T-helper 2 cell treated with Interferon-gamma antibody and Interleukin-4, amounts not matched to agents 100 ng/mL and 5 ng/mL, for 36 hours (primary cell): ENCODE data around the gene ELP5. TPM values are rescaled to one million over a fixed set of nuclear protein-coding genes. Genes with fewer than 3 reads are reported as not detected.

Experiments used
- intact Hi-C: fragments of 100-400 bp; cut with micrococcal nuclease; formaldehyde crosslinking; loops from one replicate; pipeline ENCODE4 v1.15.1; 2023
- total RNA-seq: library from RNA; stranded (reverse); gene quantifications from 2 replicates; pipeline ENCODE4 v1.2.3, GENCODE V29; 2022

Gene ELP5
- total RNA-seq, 1 donor from 2014 or later: 57.8 TPM

DNA sequence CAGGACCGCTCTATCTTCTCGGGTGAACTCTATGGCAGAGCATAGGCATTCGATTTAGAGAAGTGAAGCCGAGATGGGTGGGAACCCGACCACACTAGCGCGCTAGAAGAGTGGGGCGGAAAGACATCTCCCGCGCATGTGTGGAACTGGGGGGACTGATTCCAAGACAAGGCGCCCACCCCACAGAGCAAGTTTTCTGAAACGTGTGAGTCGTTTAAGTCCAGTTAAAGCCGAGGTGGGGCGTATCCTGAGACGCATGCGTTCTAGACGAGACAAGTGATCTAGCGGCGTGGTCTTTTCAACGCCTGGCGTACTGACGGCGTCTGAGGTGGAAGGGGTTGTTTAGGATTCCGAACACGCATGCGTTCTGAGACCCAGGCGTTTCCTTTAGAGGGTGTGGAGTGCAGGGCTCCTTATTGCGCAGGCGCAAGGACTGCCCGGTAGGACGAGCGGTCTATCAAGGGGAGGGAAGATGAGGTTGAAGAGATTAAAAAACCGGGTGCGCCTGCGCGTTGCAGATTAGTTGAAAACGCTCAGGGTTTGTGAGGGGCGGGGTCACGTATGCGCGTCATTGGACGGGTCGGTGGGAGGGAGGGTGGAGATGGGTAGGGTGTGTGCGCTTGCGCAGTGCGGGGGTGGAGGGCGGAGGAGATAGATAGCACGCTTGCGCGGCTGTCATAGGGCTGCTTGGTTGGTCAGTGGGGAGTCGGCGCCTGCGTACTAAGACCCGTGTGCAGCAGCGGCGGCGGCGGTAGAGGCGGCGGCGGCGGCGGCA, 55.1 kb downstream of the ELP5 start, which contains the start of gene EIF5A:
Gene EIF5A (plus strand): TSS at position 718 of the 775 bp plus-strand sequence. CDS start 2,008 bp downstream, outside the sequence.
- intact Hi-C loops: loop anchor here (1.0 to 5.0 kb wide), 10 partner anchors 26 to 580 kb away; partner anchors contain the start of genes ELP5, KCTD11, PHF23 and POLR2A

DNA sequence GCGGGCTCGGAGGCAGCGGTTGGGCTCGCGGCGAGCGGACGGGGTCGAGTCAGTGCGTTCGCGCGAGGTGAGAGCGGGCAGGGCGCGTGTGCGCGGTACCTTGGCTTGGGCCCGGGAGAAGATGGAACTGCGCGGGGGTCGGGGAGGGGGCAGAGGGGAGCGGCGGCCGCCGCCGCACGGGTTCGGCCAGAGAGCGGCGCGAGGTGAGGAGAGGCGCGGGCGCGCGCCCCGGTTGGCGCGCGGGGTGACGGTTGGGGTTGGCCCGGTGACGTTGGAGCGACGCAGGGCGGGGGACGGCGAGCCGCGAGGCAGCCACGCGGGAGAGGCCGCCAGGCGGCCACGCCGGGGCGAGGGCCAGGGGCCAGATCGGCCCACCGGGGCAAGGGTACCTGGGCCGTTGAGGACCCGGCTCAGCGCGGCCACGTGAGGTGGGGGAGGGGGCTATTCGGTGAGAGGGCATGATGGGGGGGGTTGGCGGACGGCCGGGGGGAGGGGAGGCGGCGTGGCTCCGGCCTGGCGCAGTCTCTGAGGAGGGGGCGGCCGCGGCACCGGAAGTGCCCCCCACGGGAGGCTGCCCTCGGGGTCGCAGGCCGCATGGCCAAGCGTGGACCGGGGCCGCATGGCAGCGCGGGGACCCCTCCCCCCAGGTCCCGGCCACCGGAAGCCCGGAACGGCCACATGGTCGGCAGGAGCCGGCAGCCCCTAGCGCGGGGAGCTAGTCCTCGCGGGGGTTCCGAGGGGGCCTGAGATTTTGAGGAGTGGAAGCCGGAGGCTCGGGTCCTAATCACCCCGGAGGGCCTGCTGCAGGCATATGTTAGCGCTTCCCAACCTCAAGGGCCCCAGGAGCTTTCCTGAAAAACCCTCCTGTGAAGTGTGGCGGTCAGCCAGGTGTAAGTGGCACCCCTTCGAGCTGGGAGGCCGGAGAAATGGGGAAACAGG, 55.9 kb downstream of the ELP5 start:
- intact Hi-C loops: loop anchor here (1.0 to 5.0 kb wide), 10 partner anchors 27 to 579 kb away; partner anchors contain the start of genes ELP5, KCTD11, PHF23 and POLR2A

DNA sequence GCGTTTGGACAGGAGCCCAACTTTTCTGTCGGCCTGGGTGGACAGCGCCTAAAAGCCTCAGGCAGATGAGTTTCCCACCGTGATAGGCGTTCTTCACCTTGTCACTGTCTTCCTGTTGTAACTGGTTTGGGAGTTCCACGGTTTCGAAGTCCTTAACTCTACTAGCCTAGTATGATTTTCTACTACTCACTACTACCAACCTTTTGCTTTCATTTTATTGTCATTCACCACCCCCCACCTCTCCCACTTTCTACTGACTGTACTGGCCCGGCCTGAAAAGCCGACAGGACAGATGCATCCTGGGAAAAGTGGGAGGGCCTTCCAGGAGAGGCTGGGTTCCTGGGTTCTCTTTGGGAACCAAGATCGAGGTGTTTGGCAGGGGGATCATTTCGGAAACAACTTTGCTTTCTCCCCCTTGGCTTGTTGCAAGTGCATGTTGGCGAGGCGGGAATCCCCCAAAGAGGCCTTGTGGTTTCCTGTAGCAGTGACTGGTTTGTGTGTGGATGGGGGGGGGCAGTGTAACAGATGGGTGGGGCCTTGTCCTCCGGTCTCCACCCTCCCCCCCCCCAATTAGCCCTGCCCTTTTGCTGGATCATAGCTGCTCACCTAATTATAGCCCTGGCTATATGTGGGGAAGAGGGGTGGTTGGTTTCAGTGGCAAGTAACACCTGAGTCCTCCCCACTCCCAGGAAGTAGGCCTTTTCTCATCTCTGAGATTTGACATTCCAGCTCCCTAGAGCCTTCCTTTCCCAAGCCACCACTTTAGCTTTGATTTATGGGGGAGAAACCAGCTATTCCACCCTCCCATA, 56.8 kb downstream of the ELP5 start:
- intact Hi-C loops: loop anchor here (1.0 to 5.0 kb wide), 3 partner anchors 20 to 263 kb away; partner anchors contain the start of genes KCTD11 and NEURL4

Other genes starting within 250 kb of the ELP5 start
- gene RNASEK, start 239.6 kb upstream of the ELP5 start, total RNA-seq: 138 and 139 TPM in 2 replicates
- gene BCL6B, start 229.2 kb upstream of the ELP5 start, total RNA-seq: 0.36 and 0.39 TPM in 2 replicates
- 19.5 and 19.9 TPM in 2 replicates for gene SLC16A13, start 216.2 kb upstream of the ELP5 start, total RNA-seq
- 0.09 TPM in 2 replicates for gene SLC16A11, start 208.1 kb upstream of the ELP5 start, total RNA-seq
- gene CLEC10A, start 172.0 kb upstream of the ELP5 start, total RNA-seq: not detected in 2 replicates
- gene ASGR2, start 137.4 kb upstream of the ELP5 start, total RNA-seq: not detected in 2 replicates
- gene ASGR1, start 72.8 kb upstream of the ELP5 start, total RNA-seq: 0.91 and 1.8 TPM in 2 replicates
- gene DLG4, start 32.4 kb upstream of the ELP5 start, total RNA-seq: 9.1 and 9.6 TPM in 2 replicates
- 340 and 346 TPM in 2 replicates for gene ACADVL, start 32.3 kb upstream of the ELP5 start, total RNA-seq
- 46.4 and 51.1 TPM in 2 replicates for gene DVL2, start 17.7 kb upstream of the ELP5 start, total RNA-seq
- 53.4 and 55.1 TPM in 2 replicates for gene PHF23, start 12.8 kb upstream of the ELP5 start, total RNA-seq
- 223 and 242 TPM in 2 replicates for gene GABARAP, start 9.8 kb upstream of the ELP5 start, total RNA-seq
- gene CTDNEP1, start 481 bp upstream of the ELP5 start, total RNA-seq: 170 and 179 TPM in 2 replicates
- gene CLDN7, start 10.3 kb downstream of the ELP5 start, total RNA-seq: 0.32 and 0.39 TPM in 2 replicates
- 0.07 TPM in 1 of 2 replicates, not detected in the other for gene SLC2A4, start 29.5 kb downstream of the ELP5 start, total RNA-seq
- 1.3 and 1.4 TPM in 2 replicates for gene YBX2, start 42.4 kb downstream of the ELP5 start, total RNA-seq
- gene EIF5A, start 55.4 kb downstream of the ELP5 start, total RNA-seq: 709 TPM in 2 replicates
- 78.5 and 83.2 TPM in 2 replicates for gene GPS2, start 63.1 kb downstream of the ELP5 start, total RNA-seq
- 38.5 and 44.1 TPM in 2 replicates for gene NEURL4, start 77.1 kb downstream of the ELP5 start, total RNA-seq
- 580 and 590 TPM in 2 replicates for gene ACAP1, start 84.3 kb downstream of the ELP5 start, total RNA-seq
- 8.2 TPM in 2 replicates for gene KCTD11, start 99.9 kb downstream of the ELP5 start, total RNA-seq
- not detected in 2 replicates for gene TMEM95, start 102.9 kb downstream of the ELP5 start, total RNA-seq
- gene TNK1, start 128.9 kb downstream of the ELP5 start, total RNA-seq: 1.2 and 1.4 TPM in 2 replicates
- 141 and 147 TPM in 2 replicates for gene PLSCR3, start 142.3 kb downstream of the ELP5 start, total RNA-seq
- gene TMEM256, start 151.9 kb downstream of the ELP5 start, total RNA-seq: 54.3 and 56.3 TPM in 2 replicates
- 1.2 TPM in 2 replicates for gene NLGN2, start 155.6 kb downstream of the ELP5 start, total RNA-seq
- gene SPEM1, start 168.1 kb downstream of the ELP5 start, total RNA-seq: not detected in 2 replicates
- gene SPEM2, start 173.4 kb downstream of the ELP5 start, total RNA-seq: not detected in 2 replicates
- not detected in 2 replicates for gene SPEM3, start 176.6 kb downstream of the ELP5 start, total RNA-seq
- gene TMEM102, start 183.2 kb downstream of the ELP5 start, total RNA-seq: 14.4 TPM in 2 replicates
- 5.6 and 5.8 TPM in 2 replicates for gene FGF11, start 187.3 kb downstream of the ELP5 start, total RNA-seq
- gene CHRNB1, start 192.8 kb downstream of the ELP5 start, total RNA-seq: 11.0 and 11.4 TPM in 2 replicates
- gene ZBTB4, start 227.4 kb downstream of the ELP5 start, total RNA-seq: 21.6 and 22.3 TPM in 2 replicates
- not detected in 2 replicates for gene SLC35G6, start 229.2 kb downstream of the ELP5 start, total RNA-seq
- 192 and 200 TPM in 2 replicates for gene POLR2A, start 232.2 kb downstream of the ELP5 start, total RNA-seq